Measurements from ENCODE around the gene ILDR2.

Gene ILDR2

DNA sequence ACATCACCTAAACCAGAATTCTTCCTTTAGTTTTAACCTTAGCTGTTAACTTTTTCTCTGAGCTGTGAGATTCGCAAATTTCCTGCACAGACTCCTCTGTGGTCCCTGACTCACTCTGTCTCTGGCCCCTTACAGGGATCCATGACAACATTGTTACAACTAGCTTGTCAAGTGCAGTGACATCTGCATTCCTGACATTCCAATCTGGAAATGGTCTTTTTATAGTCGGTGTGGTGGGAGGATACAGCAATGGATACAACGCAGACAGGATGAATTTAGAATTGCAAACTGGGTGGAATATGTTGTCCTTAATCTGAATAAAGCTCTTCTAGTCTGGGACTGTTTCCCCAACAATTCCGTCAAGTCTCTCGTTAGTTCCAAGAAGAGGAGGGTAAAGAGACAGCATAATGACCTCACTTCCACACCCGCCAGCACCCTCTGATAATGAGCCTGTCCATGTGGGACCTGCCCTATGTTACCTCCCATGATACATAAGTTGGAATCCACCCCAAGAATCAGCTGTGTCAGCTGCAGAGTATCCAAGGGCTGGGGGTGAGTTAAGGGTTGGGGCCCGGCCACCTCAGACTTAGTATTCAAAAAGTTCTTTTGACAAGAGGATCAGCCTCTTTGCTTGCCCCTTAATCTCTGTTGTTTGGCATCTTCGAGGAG, 49.4 kb downstream of the ILDR2 start:
- TF ChIP-seq POLR2A (IDR thresholded peaks at IDR 0.05; ENCODE audit: low read depth, low read length), result no peak
- FAIRE-seq, result peak; percentile 62
- DNase-seq (ENCODE audit: insufficient read length, low spot score), result peak; percentile 77

GRCh38 chr1:166924823-166925541, 50.4 kb downstream of the ILDR2 start:
- no peak for TF ChIP-seq POLR2A (IDR thresholded peaks at IDR 0.05; ENCODE audit: low read depth, low read length)
- DNase-seq (ENCODE audit: insufficient read length, low spot score) (no peak), FAIRE-seq (no peak)

DNA sequence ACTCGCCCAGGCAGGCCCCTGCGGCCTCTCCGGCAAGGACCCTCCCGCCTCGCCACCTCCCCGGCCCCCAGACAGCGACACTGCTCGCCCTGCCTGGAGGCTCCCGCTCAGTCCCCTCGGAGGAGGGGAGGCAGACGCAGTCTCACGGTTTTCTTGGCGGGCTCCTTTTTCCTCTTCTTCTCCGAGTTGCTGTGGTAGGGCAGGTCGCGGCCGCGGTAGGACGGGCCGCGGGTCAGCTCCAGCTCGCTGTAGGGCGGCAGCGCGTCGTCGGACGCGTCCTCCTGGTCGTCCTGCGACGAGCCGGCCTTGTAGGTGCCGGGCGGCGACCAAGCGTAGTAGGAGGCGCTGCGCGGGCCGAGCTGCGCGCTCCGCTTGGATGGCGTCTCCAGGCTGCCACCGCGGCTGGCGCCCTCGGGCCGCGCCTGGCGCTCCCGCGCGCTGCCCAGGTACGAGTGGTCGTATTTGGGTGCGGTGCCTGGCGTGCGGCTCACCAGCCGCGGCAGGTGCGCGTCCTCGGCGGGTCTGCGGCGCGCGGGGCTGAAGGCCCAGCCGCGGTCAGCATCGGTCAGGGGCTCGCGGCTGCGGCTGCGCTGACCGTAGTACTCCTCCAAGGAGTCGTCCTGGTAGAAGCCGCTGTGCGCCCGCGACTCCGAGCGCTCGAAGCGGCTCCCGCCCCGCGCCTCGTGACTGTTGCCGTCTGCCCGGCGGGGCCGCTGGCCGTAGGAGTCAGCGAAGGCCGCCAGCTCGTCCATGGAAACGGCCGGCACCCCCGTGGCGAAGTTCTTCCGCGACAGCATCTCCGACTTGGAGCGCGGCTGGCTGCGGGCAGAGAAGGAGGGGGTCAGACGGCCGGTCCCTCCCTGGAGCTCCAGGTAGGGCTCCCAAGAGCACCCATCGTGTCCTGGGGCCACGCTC, 54.5 kb downstream of the ILDR2 start:
- FAIRE-seq (no peak), DNase-seq (ENCODE audit: insufficient read length, low spot score) (no peak)
- TF ChIP-seq POLR2A (IDR thresholded peaks at IDR 0.05; ENCODE audit: low read depth, low read length), result no peak

DNA sequence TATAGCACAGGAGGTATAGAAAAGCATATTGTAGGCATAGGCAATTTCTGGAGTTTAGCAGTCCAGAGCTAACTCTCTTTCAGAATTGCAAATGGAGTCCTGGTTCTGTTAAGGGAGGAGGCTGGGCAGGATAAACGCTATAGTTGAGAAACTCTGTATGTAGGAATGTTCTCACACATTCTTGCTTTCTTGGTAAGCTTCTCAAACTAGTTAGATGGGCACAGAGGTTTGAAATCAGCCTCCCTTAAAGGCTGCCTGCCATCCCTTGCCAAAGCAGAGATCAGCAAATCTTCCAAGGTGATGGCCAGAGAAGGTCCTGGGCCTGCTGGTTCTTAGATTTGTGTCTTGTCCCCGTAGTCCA, 56.4 kb downstream of the ILDR2 start:
- DNase-seq (ENCODE audit: insufficient read length, low spot score) (no peak), FAIRE-seq (no peak)
- no peak for TF ChIP-seq POLR2A (IDR thresholded peaks at IDR 0.05; ENCODE audit: low read depth, low read length)

GRCh38 chr1:166918088-166918955, 57.0 kb downstream of the ILDR2 start:
- no peak for TF ChIP-seq POLR2A (IDR thresholded peaks at IDR 0.05; ENCODE audit: low read depth, low read length)
- no peak for DNase-seq (ENCODE audit: insufficient read length, low spot score)
- no peak for FAIRE-seq

- no peak for TF ChIP-seq POLR2A (IDR thresholded peaks at IDR 0.05; ENCODE audit: low read depth, low read length)
- FAIRE-seq (peak; percentile 97), DNase-seq (ENCODE audit: insufficient read length, low spot score) (peak; percentile 85)
Observed at GRCh38 chr1:166915941-166916340, 59.4 kb downstream of the ILDR2 start.

GRCh38 chr1:166915042-166915441, 60.3 kb downstream of the ILDR2 start:
- TF ChIP-seq POLR2A (IDR thresholded peaks at IDR 0.05; ENCODE audit: low read depth, low read length), result no peak
- DNase-seq (ENCODE audit: insufficient read length, low spot score) (no peak), FAIRE-seq (no peak)

GRCh38 chr1:166914111-166914510, 61.2 kb downstream of the ILDR2 start:
- no peak for TF ChIP-seq POLR2A (IDR thresholded peaks at IDR 0.05; ENCODE audit: low read depth, low read length)
- no peak for DNase-seq (ENCODE audit: insufficient read length, low spot score)
- FAIRE-seq, result no peak

GRCh38 chr1:166911624-166912023, 63.7 kb downstream of the ILDR2 start:
- no peak for DNase-seq (ENCODE audit: insufficient read length, low spot score)
- TF ChIP-seq POLR2A (IDR thresholded peaks at IDR 0.05; ENCODE audit: low read depth, low read length), result no peak
- FAIRE-seq, result no peak

GRCh38 chr1:166910396-166910994, 64.8 kb downstream of the ILDR2 start:
- no peak for TF ChIP-seq POLR2A (IDR thresholded peaks at IDR 0.05; ENCODE audit: low read depth, low read length)
- peak; percentile 52 for DNase-seq (ENCODE audit: insufficient read length, low spot score)
- peak; percentile 94 for FAIRE-seq

GRCh38 chr1:166908942-166909341, 66.4 kb downstream of the ILDR2 start:
- DNase-seq (ENCODE audit: insufficient read length, low spot score), result no peak
- FAIRE-seq, result no peak
- no peak for TF ChIP-seq POLR2A (IDR thresholded peaks at IDR 0.05; ENCODE audit: low read depth, low read length)

DNA sequence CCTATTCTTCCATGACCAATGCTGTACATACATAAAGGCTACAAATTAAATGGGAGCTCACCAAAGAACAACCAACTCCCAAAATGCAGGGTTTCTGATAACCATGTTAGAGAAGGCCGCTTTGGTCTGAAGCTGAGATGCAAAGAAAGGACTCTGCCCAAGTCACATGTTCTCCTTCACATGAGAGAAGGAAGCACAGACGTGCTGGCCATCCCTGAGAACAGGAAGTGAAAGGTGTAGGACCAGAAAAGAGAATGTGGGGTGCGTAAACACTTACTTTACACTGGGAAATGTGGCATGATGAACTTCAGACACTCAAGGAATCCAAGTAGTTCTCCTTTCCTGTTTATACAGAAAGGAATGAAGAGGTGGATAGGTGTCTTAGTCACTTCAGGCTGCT, 67.6 kb downstream of the ILDR2 start:
- TF ChIP-seq POLR2A (IDR thresholded peaks at IDR 0.05; ENCODE audit: low read depth, low read length), result no peak
- DNase-seq (ENCODE audit: insufficient read length, low spot score) (no peak), FAIRE-seq (no peak)

- FAIRE-seq, result no peak
- no peak for TF ChIP-seq POLR2A (IDR thresholded peaks at IDR 0.05; ENCODE audit: low read depth, low read length)
- DNase-seq (ENCODE audit: insufficient read length, low spot score), result no peak
Observed at GRCh38 chr1:166907051-166907450, 68.3 kb downstream of the ILDR2 start.
